HL-60 (cell line): ENCODE measurements around the gene ESR1.

Experiments used
- DNase-seq, 2 experiments: peaks; one replicate each; pipeline ENCODE4 v3.0.0-alpha.2; 2010 to 2020; ENCODE audit warnings: low read depth in 1 of 2, low spot score in 1 of 2
- H3K27ac ChIP-seq: fragments of 250-450 bp; sonication (Bioruptor Pico); replicated peaks from 2 replicates; pipeline ENCODE4 v1.5.1; 2020; ENCODE audit warnings: mild to moderate bottlenecking, moderate library complexity
- H3K27me3 ChIP-seq: fragments of 250-450 bp; sonication (Bioruptor Pico); 2 replicates; pipeline ENCODE4 v1.5.1; 2021; ENCODE audit warnings: mild to moderate bottlenecking, moderate library complexity; ENCODE audit not compliant: insufficient read depth, poor library complexity, severe bottlenecking
- H3K4me3 ChIP-seq: replicated peaks from 2 replicates; pipeline ENCODE4 v1.5.1; 2011; ENCODE audit warnings: mild to moderate bottlenecking, control low read depth, low read length; ENCODE audit not compliant: insufficient read depth
- CTCF ChIP-seq: IDR thresholded peaks from one replicate; pipeline ENCODE4 v1.5.1; 2011; ENCODE audit warnings: low read length, control low read depth, inconsistent platforms; ENCODE audit not compliant: insufficient read depth
- GABPA ChIP-seq: IDR thresholded peaks from 2 replicates; pipeline ENCODE4 v1.6.1; 2012; ENCODE audit warnings: low read depth
- POLR2AphosphoS5 ChIP-seq: IDR thresholded peaks from 2 replicates; pipeline ENCODE4 v1.6.1; 2012; ENCODE audit warnings: low read depth
- REST ChIP-seq: IDR thresholded peaks from 2 replicates; pipeline ENCODE4 v1.6.1; 2012; ENCODE audit warnings: low read depth; ENCODE audit not compliant: insufficient replicate concordance
- SPI1 ChIP-seq: IDR thresholded peaks from 2 replicates; pipeline ENCODE4 v1.6.1; 2012; ENCODE audit warnings: low read depth, mild to moderate bottlenecking, borderline replicate concordance

Gene ESR1

DNA sequence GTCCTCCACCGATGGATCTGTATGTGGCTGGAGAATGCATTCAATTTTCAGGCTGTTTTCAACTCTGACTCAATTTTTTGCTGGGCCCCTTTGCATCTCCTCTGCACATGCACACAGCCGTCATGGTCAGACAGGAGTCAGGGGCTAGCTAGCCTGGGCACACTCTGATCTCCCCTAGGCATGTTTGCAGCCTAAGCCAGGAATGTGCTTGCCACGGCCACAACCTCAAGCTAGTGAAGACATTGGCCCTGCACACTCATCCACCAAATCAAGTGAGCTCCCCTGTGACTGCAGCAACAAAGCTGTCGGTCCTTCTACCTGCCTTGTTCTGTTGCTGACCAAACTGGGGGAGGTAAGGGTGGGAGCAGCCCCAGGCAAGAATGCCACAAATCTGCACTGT lies 300.5 kb downstream of the ESR1 start:
- TF ChIP-seq CTCF (no peak), GABPA (no peak), REST (no peak), POLR2AphosphoS5 (no peak), SPI1 (no peak)
- Histone ChIP-seq H3K4me3 (no peak overlapping the region), H3K27ac (no peak overlapping the region), H3K27me3 (peaks cover 2% of the 10 kb centered on the region)
- DNase-seq: no peak

- TF ChIP-seq GABPA (no peak), SPI1 (no peak), REST (no peak), CTCF (no peak), POLR2AphosphoS5 (no peak)
- H3K27ac ChIP-seq: no peak overlapping the region
- no peak for DNase-seq
- H3K27me3 ChIP-seq: peaks cover 7% of the 10 kb centered on the region
- no peak overlapping the region for H3K4me3 ChIP-seq
Observed at GRCh38 chr6:152110886-152111820, 303.7 kb downstream of the ESR1 start.

DNA sequence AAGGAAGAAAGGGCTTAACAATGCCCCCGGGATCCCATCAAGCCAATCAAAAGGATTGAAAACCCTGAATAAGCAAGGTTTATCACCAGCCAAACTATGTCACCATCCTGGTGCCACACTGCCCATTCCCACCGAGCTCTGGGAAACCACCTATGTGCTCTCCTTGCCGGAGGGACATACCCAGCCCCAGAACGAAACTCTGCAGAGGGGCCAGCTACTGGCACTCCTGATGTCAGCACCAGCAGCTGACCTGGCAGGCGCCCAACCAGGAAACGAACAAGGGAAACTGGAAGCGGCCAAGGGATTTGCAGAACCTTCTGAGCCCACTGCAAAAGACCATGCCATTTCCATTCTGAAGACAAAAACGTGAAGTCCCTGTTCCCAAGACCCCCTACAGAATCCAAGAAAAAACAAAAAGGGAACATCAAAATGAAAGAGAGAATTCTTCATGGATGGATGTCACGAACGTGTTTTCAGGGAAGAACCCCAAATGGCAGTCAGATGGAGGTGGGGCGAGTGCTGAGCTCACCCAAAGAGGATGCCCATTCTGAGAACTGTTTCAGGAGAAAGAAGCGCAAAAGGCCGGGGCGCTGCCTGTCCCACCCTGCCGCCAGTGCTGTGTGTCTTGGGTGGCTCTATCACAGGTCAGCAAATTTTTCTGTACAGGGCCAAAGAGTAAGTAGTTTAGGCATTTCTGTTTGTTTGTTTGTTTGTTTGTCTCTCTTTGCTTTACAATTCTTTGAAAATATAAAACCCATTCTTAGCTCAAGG lies 305.2 kb downstream of the ESR1 start:
- peaks cover 7% of the 10 kb centered on the region for H3K27me3 ChIP-seq

More for the DNA sequence above, 305.2 kb downstream of the ESR1 start:
- no peak for DNase-seq
- no peak for TF ChIP-seq CTCF
- no peak for TF ChIP-seq REST
- TF ChIP-seq SPI1: no peak
- TF ChIP-seq GABPA: no peak
- TF ChIP-seq POLR2AphosphoS5: no peak
- H3K27ac ChIP-seq: no peak overlapping the region
- H3K4me3 ChIP-seq: no peak overlapping the region
